H9 (cell line): ENCODE results near the gene CASD1. TPM values are rescaled to one million over a fixed set of nuclear protein-coding genes. Genes with fewer than 3 reads are reported as not detected.

ENCODE experiments used
- DNase-seq: peaks from one replicate; pipeline ENCODE4 v3.0.0-alpha.2; 2017
- H2AFZ ChIP-seq: one replicate; pipeline ENCODE4 v1.6.1; 2013; ENCODE audit warnings: mild to moderate bottlenecking, low read length, control low read depth, moderate library complexity
- H2AK5ac ChIP-seq: 2 replicates; pipeline ENCODE4 v1.6.1; 2013; ENCODE audit warnings: low read length, control low read depth, mixed read lengths; ENCODE audit not compliant: insufficient read length
- H2BK120ac ChIP-seq: one replicate; pipeline ENCODE4 v1.6.1; 2013; ENCODE audit warnings: low read depth, mild to moderate bottlenecking, low read length, control low read depth, inconsistent platforms; ENCODE audit not compliant: poor library complexity, severe bottlenecking
- H2BK12ac ChIP-seq: 2 replicates; pipeline ENCODE4 v1.6.1; 2013; ENCODE audit warnings: low read length, control low read depth, mixed read lengths, low read depth; ENCODE audit not compliant: insufficient read length
- H2BK15ac ChIP-seq: 2 replicates; pipeline ENCODE4 v1.6.1; 2013; ENCODE audit warnings: low read depth, low read length, control low read depth
- H2BK20ac ChIP-seq: one replicate; pipeline ENCODE4 v1.6.1; 2013; ENCODE audit warnings: low read depth, mild to moderate bottlenecking, low read length, control low read depth, inconsistent platforms; ENCODE audit not compliant: poor library complexity, severe bottlenecking
- H2BK5ac ChIP-seq: 2 replicates; pipeline ENCODE4 v1.6.1; 2013; ENCODE audit warnings: low read length, control low read depth, mixed read lengths; ENCODE audit not compliant: insufficient read length
- H3K14ac ChIP-seq: 2 replicates; pipeline ENCODE4 v1.6.1; 2013; ENCODE audit warnings: low read length, control low read depth; ENCODE audit not compliant: insufficient read depth
- H3K18ac ChIP-seq: 2 replicates; pipeline ENCODE4 v1.6.1; 2013; ENCODE audit warnings: low read depth, mild to moderate bottlenecking, mixed read lengths, low read length, control low read depth; ENCODE audit not compliant: insufficient read length
- H3K23ac ChIP-seq: 2 replicates; pipeline ENCODE4 v1.6.1; 2013; ENCODE audit warnings: low read length, control low read depth, mixed read lengths, low read depth; ENCODE audit not compliant: insufficient read length
- H3K23me2 ChIP-seq: 2 replicates; pipeline ENCODE4 v1.6.1; 2013; ENCODE audit warnings: low read depth, mild to moderate bottlenecking, mixed read lengths, low read length, control low read depth; ENCODE audit not compliant: insufficient read length, poor library complexity, severe bottlenecking
- H3K27ac ChIP-seq: 2 replicates; pipeline ENCODE4 v1.5.1; 2013; ENCODE audit warnings: low read length, control low read depth, mixed read lengths, low read depth; ENCODE audit not compliant: insufficient read length
- H3K27me3 ChIP-seq: 2 replicates; pipeline ENCODE4 v1.6.1; 2013; ENCODE audit warnings: low read length, control low read depth, inconsistent platforms; ENCODE audit not compliant: insufficient read depth
- H3K4ac ChIP-seq: 2 replicates; pipeline ENCODE4 v1.6.1; 2013; ENCODE audit warnings: low read depth, mild to moderate bottlenecking, control low read depth, inconsistent platforms, low read length, moderate library complexity
- H3K4me1 ChIP-seq: 2 replicates; pipeline ENCODE4 v1.6.1; 2013; ENCODE audit warnings: low read length, control low read depth, inconsistent platforms; ENCODE audit not compliant: insufficient read depth
- H3K4me2 ChIP-seq: 2 replicates; pipeline ENCODE4 v1.6.1; 2013; ENCODE audit warnings: low read length, control low read depth, mixed read lengths; ENCODE audit not compliant: insufficient read length, insufficient read depth
- H3K56ac ChIP-seq: 2 replicates; pipeline ENCODE4 v1.6.1; 2013; ENCODE audit warnings: low read depth, mild to moderate bottlenecking, mixed read lengths, low read length, control low read depth; ENCODE audit not compliant: insufficient read length
- H3K79me1 ChIP-seq: 2 replicates; pipeline ENCODE4 v1.6.1; 2013; ENCODE audit warnings: low read depth, mild to moderate bottlenecking, moderate library complexity, low read length, control low read depth, inconsistent platforms; ENCODE audit not compliant: insufficient read depth, poor library complexity, severe bottlenecking
- H3K79me2 ChIP-seq: 2 replicates; pipeline ENCODE4 v1.6.1; 2013; ENCODE audit warnings: low read length, control low read depth, inconsistent platforms; ENCODE audit not compliant: insufficient read depth
- H3K9ac ChIP-seq: 2 replicates; pipeline ENCODE4 v1.6.1; 2013; ENCODE audit warnings: low read length, control low read depth, mixed read lengths; ENCODE audit not compliant: insufficient read length; ENCODE audit errors: extremely low read depth
- H3K9me3 ChIP-seq: one replicate; pipeline ENCODE4 v1.6.1; 2013; ENCODE audit warnings: low read depth, low read length, inconsistent platforms; ENCODE audit not compliant: control insufficient read depth
- H3T11ph ChIP-seq: one replicate; pipeline ENCODE4 v1.6.1; 2013; ENCODE audit warnings: mild to moderate bottlenecking, low read length, control low read depth, inconsistent platforms
- H4K20me1 ChIP-seq: one replicate; pipeline ENCODE4 v1.6.1; 2013; ENCODE audit not compliant: control insufficient read depth, insufficient read length, insufficient read depth
- H4K5ac ChIP-seq: 2 replicates; pipeline ENCODE4 v1.6.1; 2013; ENCODE audit warnings: low read depth, mild to moderate bottlenecking, mixed read lengths, low read length, control low read depth; ENCODE audit not compliant: insufficient read length
- H4K8ac ChIP-seq: replicated peaks from 2 replicates; pipeline ENCODE4 v1.6.1; 2013; ENCODE audit warnings: low read length, control low read depth, mixed read lengths, low read depth; ENCODE audit not compliant: insufficient read length
- H4K91ac ChIP-seq: 2 replicates; pipeline ENCODE4 v1.6.1; 2013; ENCODE audit warnings: low read depth, mild to moderate bottlenecking, moderate library complexity, mixed read lengths, low read length, control low read depth; ENCODE audit not compliant: insufficient read length
- H3K27ac Mint-ChIP-seq, 3 experiments: 2 replicates in 2 of 3; 3 replicates in 1 of 3; pipeline ENCODE4 v1.8.0; 2020 to 2021; ENCODE audit warnings: mixed read lengths in 3 of 3, mild to moderate bottlenecking in 1 of 3, moderate library complexity in 1 of 3
- H3K27me3 Mint-ChIP-seq: 2 replicates; pipeline ENCODE4 v1.8.0; 2021; ENCODE audit warnings: low read depth, mild to moderate bottlenecking, moderate library complexity, mixed read lengths
- H3K36me3 Mint-ChIP-seq, 3 experiments: 2 replicates in 2 of 3; 3 replicates in 1 of 3; pipeline ENCODE4 v1.8.0; 2020 to 2021; ENCODE audit warnings: low read depth in 3 of 3, mixed read lengths in 3 of 3; ENCODE audit not compliant: insufficient read depth in 1 of 3
- H3K4me1 Mint-ChIP-seq, 2 experiments: 2 replicates each; pipeline ENCODE4 v1.8.0; 2020; ENCODE audit warnings: mixed read lengths in 2 of 2
- H3K4me3 Mint-ChIP-seq, 2 experiments: 2 replicates in 1 of 2; 3 replicates in 1 of 2; pipeline ENCODE4 v1.8.0; 2020 to 2021; ENCODE audit warnings: mild to moderate bottlenecking in 2 of 2, mixed read lengths in 2 of 2, moderate library complexity in 1 of 2
- H3K9me3 Mint-ChIP-seq, 2 experiments: 2 replicates in 1 of 2; 3 replicates in 1 of 2; pipeline ENCODE4 v1.8.0; 2020; ENCODE audit warnings: mild to moderate bottlenecking in 2 of 2, mixed read lengths in 2 of 2, moderate library complexity in 1 of 2
- WGBS: extraction: QIAGEN DNeasy Blood & Tissue Kit; methylation state at CpG from one replicate; pipeline ENCODE4 v1.1.7; 2013; ENCODE audit warnings: missing lambda C conversion rate, low lambda C conversion rate, mixed read lengths; ENCODE audit not compliant: insufficient read length; ENCODE audit errors: extremely low coverage; 5-methylcytosine and 5-hydroxymethylcytosine counted together
- total RNA-seq: library from RNA; stranded (reverse); gene quantifications from 2 replicates; pipeline ENCODE4 v1.2.1, GENCODE V29; 2021
- TF ChIP-seq, protein P1 (sequence below): fragments of 200-600 bp; sonication (generic); conservative IDR thresholded peaks from 3 replicates; pipeline ENCODE4 v1.8.0; 2021; ENCODE audit warnings: antibody characterized with exemption, mild to moderate bottlenecking

Gene CASD1
- total RNA-seq, 1 experiment from 2014 or later = 21.6 TPM

DNA sequence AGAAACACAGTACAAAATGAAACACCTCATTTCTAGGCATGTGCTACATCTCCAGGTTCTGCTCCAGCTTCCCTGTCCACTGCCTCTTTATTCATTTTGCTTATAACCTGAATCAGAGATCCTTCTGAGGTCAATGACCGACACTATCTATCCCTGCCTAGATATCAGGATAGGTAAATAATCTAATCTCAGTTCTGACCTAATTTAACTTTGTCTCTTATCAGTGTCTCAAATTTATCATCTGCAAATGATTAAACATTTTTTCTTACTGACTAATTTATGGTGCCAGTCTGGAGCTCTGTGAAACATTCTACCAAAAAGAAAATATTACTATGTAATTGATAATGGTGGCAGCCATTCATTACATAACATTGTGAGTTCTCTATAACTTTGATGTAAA is 85.3 kb downstream of the CASD1 start:
- no peak overlapping the region for H2BK20ac ChIP-seq
- no peak overlapping the region for H3K4me3 Mint-ChIP-seq
- no peaks in the 10 kb centered on the region for H3K79me2 ChIP-seq
- TF ChIP-seq, protein P1, sequence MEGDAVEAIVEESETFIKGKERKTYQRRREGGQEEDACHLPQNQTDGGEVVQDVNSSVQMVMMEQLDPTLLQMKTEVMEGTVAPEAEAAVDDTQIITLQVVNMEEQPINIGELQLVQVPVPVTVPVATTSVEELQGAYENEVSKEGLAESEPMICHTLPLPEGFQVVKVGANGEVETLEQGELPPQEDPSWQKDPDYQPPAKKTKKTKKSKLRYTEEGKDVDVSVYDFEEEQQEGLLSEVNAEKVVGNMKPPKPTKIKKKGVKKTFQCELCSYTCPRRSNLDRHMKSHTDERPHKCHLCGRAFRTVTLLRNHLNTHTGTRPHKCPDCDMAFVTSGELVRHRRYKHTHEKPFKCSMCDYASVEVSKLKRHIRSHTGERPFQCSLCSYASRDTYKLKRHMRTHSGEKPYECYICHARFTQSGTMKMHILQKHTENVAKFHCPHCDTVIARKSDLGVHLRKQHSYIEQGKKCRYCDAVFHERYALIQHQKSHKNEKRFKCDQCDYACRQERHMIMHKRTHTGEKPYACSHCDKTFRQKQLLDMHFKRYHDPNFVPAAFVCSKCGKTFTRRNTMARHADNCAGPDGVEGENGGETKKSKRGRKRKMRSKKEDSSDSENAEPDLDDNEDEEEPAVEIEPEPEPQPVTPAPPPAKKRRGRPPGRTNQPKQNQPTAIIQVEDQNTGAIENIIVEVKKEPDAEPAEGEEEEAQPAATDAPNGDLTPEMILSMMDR = no peak
- no peak for DNase-seq
- no peak overlapping the region for H2AFZ ChIP-seq
- H3K9me3 Mint-ChIP-seq = peaks cover 0 to 1% of the 10 kb centered on the region in 2 experiments; a peak in 1 of 5 replicates
- H3K23me2 ChIP-seq = no peaks in the 10 kb centered on the region
- no peak overlapping the region for H3K4me2 ChIP-seq
- no peak overlapping the region for H2AK5ac ChIP-seq
- no peaks in the 10 kb centered on the region for H3K9me3 ChIP-seq
- H2BK12ac ChIP-seq = no peak overlapping the region
- H3T11ph ChIP-seq = no peak overlapping the region
- H3K18ac ChIP-seq = no peak overlapping the region
- H2BK15ac ChIP-seq = no peak overlapping the region
- no peak overlapping the region for H3K4ac ChIP-seq
- no peaks in the 10 kb centered on the region for H3K27me3 ChIP-seq
- H3K79me1 ChIP-seq = no peaks in the 10 kb centered on the region
- no peak overlapping the region for H4K91ac ChIP-seq
- H4K8ac ChIP-seq = no peak overlapping the region
- H3K4me1 ChIP-seq = no peaks in the 10 kb centered on the region
- peaks cover 8 to 9% of the 10 kb centered on the region in 2 experiments for H3K4me1 Mint-ChIP-seq
- H2BK5ac ChIP-seq = no peak overlapping the region
- no peak overlapping the region for H2BK120ac ChIP-seq
- no peaks in the 10 kb centered on the region for H3K27me3 Mint-ChIP-seq
- no peak overlapping the region for H3K27ac Mint-ChIP-seq
- no peak overlapping the region for H3K56ac ChIP-seq
- H4K20me1 ChIP-seq = no peaks in the 10 kb centered on the region
- H3K23ac ChIP-seq = no peak overlapping the region
- WGBS = no CpG with 5 or more reads among the region's 1 CpG
- H3K27ac ChIP-seq = no peak overlapping the region
- no peak overlapping the region for H3K9ac ChIP-seq
- H3K36me3 Mint-ChIP-seq = peaks cover 1 to 19% (median 7%) of the 10 kb centered on the region in 3 experiments; a peak in 6 of 7 replicates
- no peak overlapping the region for H4K5ac ChIP-seq
- H3K14ac ChIP-seq = no peak overlapping the region
